Measurements from ENCODE around the gene TBC1D9. TPM values are rescaled to one million over a fixed set of nuclear protein-coding genes. Genes with fewer than 3 reads are reported as not detected.
"Not testable (repeated sequence)": the region's sequence is repeated elsewhere in the genome, so short reads cannot be mapped to it uniquely, and the experiment has no call there.

Gene TBC1D9
- polyA plus RNA-seq, 1 of the 3 experiments (the other 2 are of a cell fraction) = 13.5 TPM

DNA sequence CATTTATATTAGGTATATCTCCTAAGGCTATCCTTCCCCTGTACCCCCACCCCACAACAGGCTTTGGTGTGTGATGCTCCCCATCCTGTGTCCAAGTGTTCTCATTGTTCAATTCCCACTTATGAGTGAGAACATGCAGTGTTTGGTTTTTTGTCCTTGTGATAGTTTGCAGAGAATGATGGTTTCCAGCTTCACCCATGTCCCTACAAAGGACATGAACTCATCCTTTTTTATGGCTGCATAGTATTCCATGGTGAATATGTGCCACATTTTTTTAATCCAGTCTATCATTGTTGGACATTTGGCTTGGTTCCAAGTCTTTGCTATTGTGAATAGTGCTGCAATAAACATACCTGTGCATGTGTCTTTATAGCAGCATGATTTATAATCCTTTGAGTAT lies 26.6 kb upstream of the TBC1D9 start:
- H3K27ac ChIP-seq (ENCODE audit: low read depth in 2 of 2, low read length in 1 of 2); POLR2A ChIA-PET; CTCF ChIA-PET: not testable (repeated sequence)

DNA sequence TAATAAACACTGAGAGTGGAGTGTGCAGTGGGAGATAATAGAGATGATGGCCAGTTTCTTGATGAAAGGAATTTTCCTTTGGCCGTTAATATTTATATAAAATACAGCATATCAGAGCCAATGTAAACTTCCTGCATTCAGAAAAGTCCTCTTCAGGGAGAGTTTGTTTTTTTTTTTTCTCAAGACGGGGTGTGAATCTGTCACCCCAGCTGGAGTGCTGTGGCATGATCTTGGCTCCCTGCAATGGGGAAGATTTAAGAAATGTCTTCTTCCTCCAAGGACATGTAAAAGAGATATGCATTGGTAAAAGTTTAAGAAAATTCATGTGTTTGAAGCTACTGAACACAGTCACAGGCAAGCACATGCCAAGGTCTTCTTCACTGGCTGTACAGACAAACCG lies 25.4 kb upstream of the TBC1D9 start:
- Histone ChIP-seq H3K4me3 (ENCODE audit: low read depth in 2 of 2, low read length in 1 of 2) (no peak overlapping the region), H3K9me3 (no peaks in the 10 kb centered on the region), H3K4me2 (no peak overlapping the region), H3K36me3 (replicated peaks in 1 of 2; ENCODE audit: control insufficient read depth in 1 of 2, insufficient read depth in 2 of 2, low read length in 1 of 2) (no peaks in the 10 kb centered on the region), H3K27me3 (ENCODE audit: insufficient read depth) (no peaks in the 10 kb centered on the region), H3K4me1 (ENCODE audit: control insufficient read depth in 1 of 2, insufficient read depth in 2 of 2, low read depth in 1 of 2, low read length in 1 of 2) (no peaks in the 10 kb centered on the region), H3K79me2 (ENCODE audit: insufficient read depth) (no peaks in the 10 kb centered on the region), H4K20me1 (ENCODE audit: insufficient read depth) (no peaks in the 10 kb centered on the region), H3K9me2 (no peaks in the 10 kb centered on the region), H2AFZ (ENCODE audit: low read depth) (no peak overlapping the region), H3F3A (replicated peaks; ENCODE audit: insufficient read depth) (peaks cover 6% of the 10 kb centered on the region), H3K27ac (ENCODE audit: low read depth in 2 of 2, low read length in 1 of 2) (no peak overlapping the region), H3K9ac (no peak overlapping the region)
- 86% methylated on average over 3 of the region's 3 CpGs for WGBS (ENCODE audit: low lambda C conversion rate)
- DNase-seq = no peak
- no peak for TF ChIP-seq GATA2 (CRISPR knock-in tag; IDR thresholded peaks at IDR 0.05)
- TF ChIP-seq FOSL2 (IDR thresholded peaks at IDR 0.05; ENCODE audit: borderline replicate concordance, low read depth) = no peak
- TF ChIP-seq, protein P1, sequence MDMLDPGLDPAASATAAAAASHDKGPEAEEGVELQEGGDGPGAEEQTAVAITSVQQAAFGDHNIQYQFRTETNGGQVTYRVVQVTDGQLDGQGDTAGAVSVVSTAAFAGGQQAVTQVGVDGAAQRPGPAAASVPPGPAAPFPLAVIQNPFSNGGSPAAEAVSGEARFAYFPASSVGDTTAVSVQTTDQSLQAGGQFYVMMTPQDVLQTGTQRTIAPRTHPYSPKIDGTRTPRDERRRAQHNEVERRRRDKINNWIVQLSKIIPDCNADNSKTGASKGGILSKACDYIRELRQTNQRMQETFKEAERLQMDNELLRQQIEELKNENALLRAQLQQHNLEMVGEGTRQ (IDR thresholded peaks at IDR 0.05; ENCODE audit: borderline replicate concordance, low read depth, low read length) = no peak
- no peak for TF ChIP-seq EZH2phosphoT487 (IDR thresholded peaks at IDR 0.05; ENCODE audit: borderline replicate concordance, low read depth)
- no peak for TF ChIP-seq SMC3 (IDR thresholded peaks at IDR 0.05; ENCODE audit: low read depth, low read length)
- no peak for TF ChIP-seq CHD2 (IDR thresholded peaks at IDR 0.05; ENCODE audit: low read length, partially characterized antibody)
- no peak for TF ChIP-seq RXRA (IDR thresholded peaks at IDR 0.05; ENCODE audit: borderline replicate concordance, low read depth)
- TF ChIP-seq, protein P2, sequence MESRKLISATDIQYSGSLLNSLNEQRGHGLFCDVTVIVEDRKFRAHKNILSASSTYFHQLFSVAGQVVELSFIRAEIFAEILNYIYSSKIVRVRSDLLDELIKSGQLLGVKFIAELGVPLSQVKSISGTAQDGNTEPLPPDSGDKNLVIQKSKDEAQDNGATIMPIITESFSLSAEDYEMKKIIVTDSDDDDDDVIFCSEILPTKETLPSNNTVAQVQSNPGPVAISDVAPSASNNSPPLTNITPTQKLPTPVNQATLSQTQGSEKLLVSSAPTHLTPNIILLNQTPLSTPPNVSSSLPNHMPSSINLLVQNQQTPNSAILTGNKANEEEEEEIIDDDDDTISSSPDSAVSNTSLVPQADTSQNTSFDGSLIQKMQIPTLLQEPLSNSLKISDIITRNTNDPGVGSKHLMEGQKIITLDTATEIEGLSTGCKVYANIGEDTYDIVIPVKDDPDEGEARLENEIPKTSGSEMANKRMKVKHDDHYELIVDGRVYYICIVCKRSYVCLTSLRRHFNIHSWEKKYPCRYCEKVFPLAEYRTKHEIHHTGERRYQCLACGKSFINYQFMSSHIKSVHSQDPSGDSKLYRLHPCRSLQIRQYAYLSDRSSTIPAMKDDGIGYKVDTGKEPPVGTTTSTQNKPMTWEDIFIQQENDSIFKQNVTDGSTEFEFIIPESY (IDR thresholded peaks at IDR 0.05; ENCODE audit: borderline replicate concordance, low read depth) = no peak
- TF ChIP-seq, protein P3, sequence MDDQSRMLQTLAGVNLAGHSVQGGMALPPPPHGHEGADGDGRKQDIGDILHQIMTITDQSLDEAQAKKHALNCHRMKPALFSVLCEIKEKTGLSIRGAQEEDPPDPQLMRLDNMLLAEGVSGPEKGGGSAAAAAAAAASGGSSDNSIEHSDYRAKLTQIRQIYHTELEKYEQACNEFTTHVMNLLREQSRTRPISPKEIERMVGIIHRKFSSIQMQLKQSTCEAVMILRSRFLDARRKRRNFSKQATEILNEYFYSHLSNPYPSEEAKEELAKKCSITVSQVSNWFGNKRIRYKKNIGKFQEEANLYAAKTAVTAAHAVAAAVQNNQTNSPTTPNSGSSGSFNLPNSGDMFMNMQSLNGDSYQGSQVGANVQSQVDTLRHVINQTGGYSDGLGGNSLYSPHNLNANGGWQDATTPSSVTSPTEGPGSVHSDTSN (IDR thresholded peaks at IDR 0.05) = no peak
- TF ChIP-seq MXI1 (IDR thresholded peaks at IDR 0.05; ENCODE audit: low read depth, low read length) = no peak
- TF ChIP-seq ELF1 (IDR thresholded peaks at IDR 0.05) = no peak
- TF ChIP-seq, protein P4, sequence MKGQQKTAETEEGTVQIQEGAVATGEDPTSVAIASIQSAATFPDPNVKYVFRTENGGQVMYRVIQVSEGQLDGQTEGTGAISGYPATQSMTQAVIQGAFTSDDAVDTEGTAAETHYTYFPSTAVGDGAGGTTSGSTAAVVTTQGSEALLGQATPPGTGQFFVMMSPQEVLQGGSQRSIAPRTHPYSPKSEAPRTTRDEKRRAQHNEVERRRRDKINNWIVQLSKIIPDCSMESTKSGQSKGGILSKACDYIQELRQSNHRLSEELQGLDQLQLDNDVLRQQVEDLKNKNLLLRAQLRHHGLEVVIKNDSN (IDR thresholded peaks at IDR 0.05; ENCODE audit: borderline replicate concordance, low read depth) = no peak
- TF ChIP-seq JUND (IDR thresholded peaks at IDR 0.05) = no peak
- TF ChIP-seq YY1 (IDR thresholded peaks at IDR 0.05; ENCODE audit: low read depth) = no peak
- TF ChIP-seq, protein P5, sequence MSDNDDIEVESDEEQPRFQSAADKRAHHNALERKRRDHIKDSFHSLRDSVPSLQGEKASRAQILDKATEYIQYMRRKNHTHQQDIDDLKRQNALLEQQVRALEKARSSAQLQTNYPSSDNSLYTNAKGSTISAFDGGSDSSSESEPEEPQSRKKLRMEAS (IDR thresholded peaks at IDR 0.05; ENCODE audit: low read depth) = no peak
- no peak for TF ChIP-seq RFX5 (IDR thresholded peaks at IDR 0.05; ENCODE audit: low read length)
- TF ChIP-seq, protein P6, sequence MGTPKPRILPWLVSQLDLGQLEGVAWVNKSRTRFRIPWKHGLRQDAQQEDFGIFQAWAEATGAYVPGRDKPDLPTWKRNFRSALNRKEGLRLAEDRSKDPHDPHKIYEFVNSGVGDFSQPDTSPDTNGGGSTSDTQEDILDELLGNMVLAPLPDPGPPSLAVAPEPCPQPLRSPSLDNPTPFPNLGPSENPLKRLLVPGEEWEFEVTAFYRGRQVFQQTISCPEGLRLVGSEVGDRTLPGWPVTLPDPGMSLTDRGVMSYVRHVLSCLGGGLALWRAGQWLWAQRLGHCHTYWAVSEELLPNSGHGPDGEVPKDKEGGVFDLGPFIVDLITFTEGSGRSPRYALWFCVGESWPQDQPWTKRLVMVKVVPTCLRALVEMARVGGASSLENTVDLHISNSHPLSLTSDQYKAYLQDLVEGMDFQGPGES (IDR thresholded peaks at IDR 0.05; ENCODE audit: low read depth, low read length) = no peak
- TF ChIP-seq NRF1 (IDR thresholded peaks at IDR 0.05; ENCODE audit: low read depth, low read length) = no peak
- no peak for TF ChIP-seq MEF2A (IDR thresholded peaks at IDR 0.05; ENCODE audit: borderline replicate concordance, low read depth)
- TF ChIP-seq TCF12 (IDR thresholded peaks at IDR 0.05) = no peak
- CTCF ChIA-PET = no interaction called here
- POLR2A ChIA-PET = interaction anchor here (0.6 kb wide), 1 partner anchor 258 kb away, joined by 3 read pairs; the partner anchor contains the start of gene ELMOD2

More for the DNA sequence above, 26.6 kb upstream of the TBC1D9 start:
- H3K4me1 ChIP-seq (ENCODE audit: control insufficient read depth in 1 of 2, insufficient read depth in 2 of 2, low read depth in 1 of 2, low read length in 1 of 2); H3K27me3 ChIP-seq (ENCODE audit: insufficient read depth); H4K20me1 ChIP-seq (ENCODE audit: insufficient read depth); H3K4me2 ChIP-seq; H2AFZ ChIP-seq (ENCODE audit: low read depth); H3K9ac ChIP-seq; H3K9me2 ChIP-seq; H3K36me3 ChIP-seq (replicated peaks in 1 of 2; ENCODE audit: control insufficient read depth in 1 of 2, insufficient read depth in 2 of 2, low read length in 1 of 2); H3F3A ChIP-seq (replicated peaks; ENCODE audit: insufficient read depth); DNase-seq; H3K9me3 ChIP-seq; H3K4me3 ChIP-seq (ENCODE audit: low read depth in 2 of 2, low read length in 1 of 2); H3K79me2 ChIP-seq (ENCODE audit: insufficient read depth): not testable (repeated sequence)

All from SK-N-SH (cell line).